ENCODE results near the gene DGKB. TPM values are rescaled to one million over a fixed set of nuclear protein-coding genes. Genes with fewer than 3 reads are reported as not detected.
"Not testable (repeated sequence)": the region's sequence is repeated elsewhere in the genome, so short reads cannot be mapped to it uniquely, and the experiment has no call there.

DGKB gene
- total RNA-seq, 1 donor from 2014 or later: 3.4 TPM

- no peaks in the 10 kb centered on the region for H3K36me3 Mint-ChIP-seq
- H3K9me3 Mint-ChIP-seq: no peaks in the 10 kb centered on the region
- H3K27me3 Mint-ChIP-seq: peaks cover 4% of the 10 kb centered on the region
- H3K27ac Mint-ChIP-seq: no peak overlapping the region
- no peaks in the 10 kb centered on the region for H3K4me1 Mint-ChIP-seq (ENCODE audit: unreplicated experiment)
- no peak overlapping the region for H3K4me3 Mint-ChIP-seq
- no peak for DNase-seq (ENCODE audit: extremely low spot score, unreplicated experiment)
- TF ChIP-seq CTCF (conservative IDR thresholded peaks at IDR 0.05): no peak
These were observed 612.6 kb downstream of the DGKB start for GRCh38 chr7:14289957-14290356.

- Mint-ChIP-seq H3K4me1 (ENCODE audit: unreplicated experiment) (no peaks in the 10 kb centered on the region), H3K27ac (no peak overlapping the region), H3K27me3 (peaks cover 4% of the 10 kb centered on the region), H3K4me3 (no peak overlapping the region), H3K9me3 (no peaks in the 10 kb centered on the region), H3K36me3 (no peaks in the 10 kb centered on the region)
- no peak for DNase-seq (ENCODE audit: extremely low spot score, unreplicated experiment)
- no peak for TF ChIP-seq CTCF (conservative IDR thresholded peaks at IDR 0.05)
These were observed 613.9 kb downstream of the DGKB start for GRCh38 chr7:14288701-14289100.

GRCh38 chr7:14287398-14287797 is 615.2 kb downstream of the DGKB start:
- Mint-ChIP-seq H3K36me3 (no peaks in the 10 kb centered on the region), H3K9me3 (no peaks in the 10 kb centered on the region), H3K27me3 (peaks cover 4% of the 10 kb centered on the region), H3K27ac (no peak overlapping the region), H3K4me1 (ENCODE audit: unreplicated experiment) (no peaks in the 10 kb centered on the region), H3K4me3 (no peak overlapping the region)
- no peak for TF ChIP-seq CTCF (conservative IDR thresholded peaks at IDR 0.05)
- no peak for DNase-seq (ENCODE audit: extremely low spot score, unreplicated experiment)

GRCh38 chr7:14286036-14286435 is 616.5 kb downstream of the DGKB start:
- Mint-ChIP-seq H3K36me3 (no peaks in the 10 kb centered on the region), H3K27me3 (peaks cover 4% of the 10 kb centered on the region), H3K9me3 (no peaks in the 10 kb centered on the region), H3K27ac (no peak overlapping the region), H3K4me3 (no peak overlapping the region), H3K4me1 (ENCODE audit: unreplicated experiment) (no peaks in the 10 kb centered on the region)
- no peak for TF ChIP-seq CTCF (conservative IDR thresholded peaks at IDR 0.05)
- no peak for DNase-seq (ENCODE audit: extremely low spot score, unreplicated experiment)

- H3K27ac Mint-ChIP-seq; H3K9me3 Mint-ChIP-seq; DNase-seq (ENCODE audit: extremely low spot score, unreplicated experiment); H3K36me3 Mint-ChIP-seq; H3K4me1 Mint-ChIP-seq (ENCODE audit: unreplicated experiment); H3K27me3 Mint-ChIP-seq: not testable (repeated sequence)
- H3K4me3 Mint-ChIP-seq: peak overlapping the region; percentile 61
These were observed 623.3 kb downstream of the DGKB start for GRCh38 chr7:14279065-14279871.

GRCh38 chr7:14275356-14275755 is 627.2 kb downstream of the DGKB start:
- Mint-ChIP-seq H3K9me3 (no peaks in the 10 kb centered on the region), H3K4me3 (no peak overlapping the region), H3K4me1 (ENCODE audit: unreplicated experiment) (no peaks in the 10 kb centered on the region), H3K27me3 (no peaks in the 10 kb centered on the region), H3K27ac (no peak overlapping the region), H3K36me3 (no peaks in the 10 kb centered on the region)
- DNase-seq (ENCODE audit: extremely low spot score, unreplicated experiment): no peak
- no peak for TF ChIP-seq CTCF (conservative IDR thresholded peaks at IDR 0.05)

Data from type B pancreatic cell (in vitro differentiated cells).